Skeletal muscle satellite cell (primary cell): ENCODE measurements around the gene DTX2.
"Not testable (repeated sequence)": the region's sequence is repeated elsewhere in the genome, so short reads cannot be mapped to it uniquely, and the experiment has no call there.

Experiments used
- H3K27me3 ChIP-seq: 2 replicates; pipeline ENCODE4 v1.7.0; 2013; ENCODE audit warnings: low read length; ENCODE audit not compliant: control insufficient read depth, insufficient read depth
- H3K36me3 ChIP-seq: 2 replicates; pipeline ENCODE4 v1.7.0; 2013; ENCODE audit warnings: mild to moderate bottlenecking, control low read depth, low read length; ENCODE audit not compliant: insufficient read depth
- H3K4me1 ChIP-seq: 2 replicates; pipeline ENCODE4 v1.7.0; 2013; ENCODE audit warnings: low read length; ENCODE audit not compliant: control insufficient read depth, insufficient read depth
- H3K4me2 ChIP-seq: 2 replicates; pipeline ENCODE4 v1.7.0; 2013; ENCODE audit warnings: mild to moderate bottlenecking, low read length
- H3K4me3 ChIP-seq: 2 replicates; pipeline ENCODE4 v1.7.0; 2013; ENCODE audit warnings: low read length
- H3K9ac ChIP-seq: 2 replicates; pipeline ENCODE4 v1.7.0; 2013; ENCODE audit warnings: mild to moderate bottlenecking, low read depth, low read length, moderate library complexity
- H3K9me3 ChIP-seq: replicated peaks from 2 replicates; pipeline ENCODE4 v1.7.0; 2013; ENCODE audit warnings: mild to moderate bottlenecking, control low read depth, low read length

The DTX2 gene

GRCh38 chr7:76428868-76429805 is 32.4 kb upstream of the DTX2 start:
- Histone ChIP-seq H3K4me2 (no peak overlapping the region), H3K4me3 (no peak overlapping the region), H3K9me3 (no peaks in the 10 kb centered on the region), H3K4me1 (peaks cover 3% of the 10 kb centered on the region), H3K27me3 (no peaks in the 10 kb centered on the region), H3K36me3 (no peaks in the 10 kb centered on the region), H3K9ac (no peak overlapping the region)

GRCh38 chr7:76430211-76430610 is 31.3 kb upstream of the DTX2 start:
- H3K9me3 ChIP-seq: no peaks in the 10 kb centered on the region
- no peaks in the 10 kb centered on the region for H3K27me3 ChIP-seq
- peaks cover 3% of the 10 kb centered on the region for H3K4me1 ChIP-seq
- no peak overlapping the region for H3K4me2 ChIP-seq
- no peak overlapping the region for H3K9ac ChIP-seq
- H3K36me3 ChIP-seq: no peaks in the 10 kb centered on the region
- no peak overlapping the region for H3K4me3 ChIP-seq

GRCh38 chr7:76430836-76431235 is 30.7 kb upstream of the DTX2 start:
- H3K9ac ChIP-seq: no peak overlapping the region
- peaks cover 3% of the 10 kb centered on the region for H3K4me1 ChIP-seq
- no peaks in the 10 kb centered on the region for H3K27me3 ChIP-seq
- H3K4me3 ChIP-seq: no peak overlapping the region
- H3K9me3 ChIP-seq: no peaks in the 10 kb centered on the region
- no peak overlapping the region for H3K4me2 ChIP-seq
- H3K36me3 ChIP-seq: no peaks in the 10 kb centered on the region

- H3K4me2 ChIP-seq, H3K4me1 ChIP-seq, H3K9me3 ChIP-seq, H3K9ac ChIP-seq, H3K27me3 ChIP-seq, H3K4me3 ChIP-seq, H3K36me3 ChIP-seq: not testable (repeated sequence)
Observed at GRCh38 chr7:76437873-76438272, 23.6 kb upstream of the DTX2 start.

- not testable (repeated sequence) for H3K36me3 ChIP-seq, H3K4me3 ChIP-seq, H3K9ac ChIP-seq, H3K4me2 ChIP-seq, H3K4me1 ChIP-seq, H3K9me3 ChIP-seq, H3K27me3 ChIP-seq
Observed at GRCh38 chr7:76439120-76439888, 22.2 kb upstream of the DTX2 start.

- not testable (repeated sequence) for H3K4me3 ChIP-seq, H3K9me3 ChIP-seq, H3K4me1 ChIP-seq, H3K9ac ChIP-seq, H3K27me3 ChIP-seq, H3K36me3 ChIP-seq, H3K4me2 ChIP-seq
Observed at GRCh38 chr7:76440404-76440803, 21.1 kb upstream of the DTX2 start.

- not testable (repeated sequence) for H3K36me3 ChIP-seq, H3K9me3 ChIP-seq, H3K27me3 ChIP-seq
Observed at GRCh38 chr7:76441792-76442191, 19.7 kb upstream of the DTX2 start.

GRCh38 chr7:76442664-76443446 is 18.7 kb upstream of the DTX2 start:
- H3K36me3 ChIP-seq, H3K27me3 ChIP-seq, H3K9ac ChIP-seq, H3K4me2 ChIP-seq, H3K4me1 ChIP-seq, H3K9me3 ChIP-seq, H3K4me3 ChIP-seq: not testable (repeated sequence)

More at GRCh38 chr7:76441792-76442191, 19.7 kb upstream of the DTX2 start:
- H3K9ac ChIP-seq, H3K4me2 ChIP-seq, H3K4me1 ChIP-seq, H3K4me3 ChIP-seq: not testable (repeated sequence)

GRCh38 chr7:76443846-76444245 is 17.7 kb upstream of the DTX2 start:
- H3K9ac ChIP-seq, H3K4me2 ChIP-seq, H3K9me3 ChIP-seq, H3K4me1 ChIP-seq, H3K27me3 ChIP-seq, H3K4me3 ChIP-seq, H3K36me3 ChIP-seq: not testable (repeated sequence)

GRCh38 chr7:76445577-76446008 is 15.9 kb upstream of the DTX2 start:
- Histone ChIP-seq H3K4me3 (peak overlapping the region; percentile 51), H3K9ac (peak overlapping the region; percentile 44)

GRCh38 chr7:76457017-76457416 is 4.5 kb upstream of the DTX2 start:
- H3K4me1 ChIP-seq, H3K9me3 ChIP-seq, H3K36me3 ChIP-seq, H3K9ac ChIP-seq, H3K4me3 ChIP-seq, H3K4me2 ChIP-seq, H3K27me3 ChIP-seq: not testable (repeated sequence)

More at GRCh38 chr7:76445577-76446008, 15.9 kb upstream of the DTX2 start:
- H3K4me1 ChIP-seq, H3K36me3 ChIP-seq, H3K27me3 ChIP-seq, H3K9me3 ChIP-seq: not testable (repeated sequence)
- H3K4me2 ChIP-seq: peak overlapping the region; percentile 63
